ENCODE results near the gene TBC1D22A.
"Not testable (repeated sequence)": the region's sequence is repeated elsewhere in the genome, so short reads cannot be mapped to it uniquely, and the experiment has no call there.

The TBC1D22A gene

GRCh38 chr22:47131632-47132427, 369.4 kb downstream of the TBC1D22A start:
- DNase-seq, result no peak

- DNase-seq, result no peak
Observed at GRCh38 chr22:47132428-47132825, 370.0 kb downstream of the TBC1D22A start.

- no peak for DNase-seq
Observed at GRCh38 chr22:47133061-47133969, 370.9 kb downstream of the TBC1D22A start.

GRCh38 chr22:47134222-47134621, 371.8 kb downstream of the TBC1D22A start:
- no peak for DNase-seq

GRCh38 chr22:47135338-47135737, 372.9 kb downstream of the TBC1D22A start:
- DNase-seq, result no peak

GRCh38 chr22:47136050-47136449, 373.6 kb downstream of the TBC1D22A start:
- no peak for DNase-seq

- no peak for DNase-seq
Observed at GRCh38 chr22:47136671-47137070, 374.2 kb downstream of the TBC1D22A start.

GRCh38 chr22:47139013-47139789, 376.8 kb downstream of the TBC1D22A start:
- DNase-seq, result no peak

- no peak for DNase-seq
Observed at GRCh38 chr22:47139790-47140119, 377.3 kb downstream of the TBC1D22A start.

- not testable (repeated sequence) for DNase-seq
Observed at GRCh38 chr22:47140975-47141374, 378.5 kb downstream of the TBC1D22A start.

GRCh38 chr22:47142427-47143046, 380.1 kb downstream of the TBC1D22A start:
- no peak for DNase-seq

GRCh38 chr22:47143249-47143938, 380.9 kb downstream of the TBC1D22A start:
- DNase-seq, result no peak

- DNase-seq, result no peak
Observed at GRCh38 chr22:47144076-47144765, 381.8 kb downstream of the TBC1D22A start.

GRCh38 chr22:47144791-47145425, 382.5 kb downstream of the TBC1D22A start:
- DNase-seq, result no peak

- no peak for DNase-seq
Observed at GRCh38 chr22:47145883-47146282, 383.4 kb downstream of the TBC1D22A start.

GRCh38 chr22:47146391-47146790, 383.9 kb downstream of the TBC1D22A start:
- no peak for DNase-seq

- DNase-seq, result no peak
Observed at GRCh38 chr22:47146941-47147340, 384.5 kb downstream of the TBC1D22A start.

GRCh38 chr22:47147572-47147971, 385.1 kb downstream of the TBC1D22A start:
- DNase-seq, result no peak

GRCh38 chr22:47148510-47148909, 386.1 kb downstream of the TBC1D22A start:
- no peak for DNase-seq

GRCh38 chr22:47148956-47149728, 386.7 kb downstream of the TBC1D22A start:
- DNase-seq, result no peak
